Pancreas (tissue), 10 donors: Measurements from ENCODE around the gene RAB4A. TPM values are rescaled to one million over a fixed set of nuclear protein-coding genes. Genes with fewer than 3 reads are reported as not detected.

Experiments used
- ATAC-seq, 4 donors: fragments of 200-7000 bp; cut with Tn5 transposase; one replicate each; pipeline versions ENCODE4 v1.8.0 to v1.9.1; 2020; ENCODE audit warnings: mild to moderate bottlenecking in 4 of 4, moderate library complexity in 4 of 4
- DNase-seq, 6 donors: peaks; one replicate each; pipeline ENCODE4 v3.0.0-alpha.2; 2020
- FAIRE-seq: peaks from 2 replicates; lab custom pipeline; 2012; peaks lifted over from hg19 to GRCh38; lab: Jason Lieb, UNC
- H3K27ac ChIP-seq, 4 donors: fragments of 200-600 bp; sonication (generic); 1 replicate in 3 of 4; 2 replicates in 1 of 4; pipeline versions ENCODE4 v1.5.0 to v1.8.0; 2020
- H3K27me3 ChIP-seq, 4 donors: fragments of 200-600 bp; one replicate each; pipeline ENCODE4 v1.8.0; 2021
- H3K36me3 ChIP-seq, 3 donors: fragments of 200-600 bp; sonication (generic) in 1 of 3; one replicate each; pipeline versions ENCODE4 v1.5.0 to v1.8.0; 2020 to 2021
- H3K4me1 ChIP-seq, 3 donors: fragments of 200-600 bp; one replicate each; pipeline ENCODE4 v1.8.0; 2021
- H3K4me3 ChIP-seq, 4 donors: fragments of 200-600 bp; sonication (generic) in 2 of 4; one replicate each; pipeline versions ENCODE4 v1.5.0 to v1.8.0; 2020 to 2021
- H3K9me3 ChIP-seq, 4 donors: fragments of 200-600 bp; one replicate each; pipeline ENCODE4 v1.8.0; 2021
- WGBS, 2 donors: extraction: QIAGEN DNeasy Blood & Tissue Kit; methylation state at CpG; one replicate each; pipeline ENCODE4 v1.1.7; 2013; 5-methylcytosine and 5-hydroxymethylcytosine counted together
- intact Hi-C, 3 donors: fragments of 100-400 bp; cut with DNase I; formaldehyde crosslinking; loops; one replicate each; pipeline versions ENCODE4 v1.11.1 to v1.14.2; 2022
- polyA plus RNA-seq, 2 donors: library from polyadenylated mRNA; stranded (reverse); fragments of 200-250 nt; gene quantifications; one replicate each; pipeline ENCODE4 v1.2.3, GENCODE V29; 2013
- total RNA-seq, 6 donors: library from RNA; stranded (reverse); fragmentation: NEBNext Ultra II Directional in 4 of 6; extraction: Animal tissue kit (Norgen Biotek cat#: 25700) in 4 of 6; gene quantifications; one replicate each; pipeline versions ENCODE4 v1.2.1 to v1.2.4, GENCODE V29; 2021 to 2023
- TF ChIP-seq, protein P1 (sequence below), 4 donors: fragments of 200-600 bp; sonication (generic) in 3 of 4; IDR thresholded peaks; one replicate each; pipeline versions ENCODE4 v1.5.0 to v1.8.0; 2021; ENCODE audit warnings: antibody characterized with exemption in 4 of 4
- donor health status: healthy with polysubstance abuse.
- donor health status: DM: no; HTN: no; CAD: no; lungs with moderate emphysema.
- donor health status: DM: no; HTN: no; CAD: no.
- donor health status: control.
- donor health status: control.
- donor health status: Bipolar disorder and iron deficiency.
- donor health status: DM: yes; HTN: yes; CAD: no.
- donor health status: DM: no; HTN: no; CAD: no.
- donor health status: DM: no; HTN: no; CAD: no.
- donor health status: DM: yes; HTN: yes; CAD: no.

The RAB4A gene
- total and polyA plus RNA-seq, 8 donors = 14.5 to 67.4 (median 53.7) TPM

DNA sequence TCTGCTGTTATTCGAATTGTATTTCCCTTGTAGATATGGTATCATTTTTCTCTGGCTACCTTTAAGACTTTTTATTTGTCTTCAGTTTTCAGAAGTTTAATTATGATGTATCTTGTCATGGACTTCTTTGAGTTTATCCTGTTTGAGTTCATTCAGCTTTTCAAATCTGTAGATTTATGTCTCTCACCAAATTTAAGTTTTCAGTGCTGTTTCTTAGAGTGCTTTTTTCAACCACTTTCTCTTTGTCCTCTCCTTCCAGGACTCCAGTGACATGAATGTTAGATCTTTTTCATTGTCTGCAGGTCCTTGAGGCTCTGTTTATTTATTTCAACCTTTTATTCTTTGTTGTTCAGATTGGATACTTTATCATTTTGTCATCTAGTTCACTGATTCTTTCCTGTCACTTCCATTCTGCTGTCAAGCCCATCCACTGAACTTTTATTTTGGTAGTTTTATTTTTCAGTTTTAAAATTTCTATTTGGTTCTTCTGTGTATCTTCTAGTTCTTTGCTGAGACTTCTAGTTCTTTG, 11.4 kb downstream of the RAB4A start:
- 42 to 53% methylated on average over 1 of the region's 1 CpG for WGBS, 2 donors
- Histone ChIP-seq H3K9me3 (no peaks in the 10 kb centered on the region), H3K27me3 (no peaks in the 10 kb centered on the region), H3K27ac (no peak overlapping the region), H3K4me3 (no peak overlapping the region), H3K4me1 (peaks cover 8 to 27% (median 18%) of the 10 kb centered on the region in 3 donors), H3K36me3 (no peaks in the 10 kb centered on the region)
- ATAC-seq (no peak), FAIRE-seq (no peak), DNase-seq (no peak)
- intact Hi-C loops = no loop called here
- TF ChIP-seq, protein P1, sequence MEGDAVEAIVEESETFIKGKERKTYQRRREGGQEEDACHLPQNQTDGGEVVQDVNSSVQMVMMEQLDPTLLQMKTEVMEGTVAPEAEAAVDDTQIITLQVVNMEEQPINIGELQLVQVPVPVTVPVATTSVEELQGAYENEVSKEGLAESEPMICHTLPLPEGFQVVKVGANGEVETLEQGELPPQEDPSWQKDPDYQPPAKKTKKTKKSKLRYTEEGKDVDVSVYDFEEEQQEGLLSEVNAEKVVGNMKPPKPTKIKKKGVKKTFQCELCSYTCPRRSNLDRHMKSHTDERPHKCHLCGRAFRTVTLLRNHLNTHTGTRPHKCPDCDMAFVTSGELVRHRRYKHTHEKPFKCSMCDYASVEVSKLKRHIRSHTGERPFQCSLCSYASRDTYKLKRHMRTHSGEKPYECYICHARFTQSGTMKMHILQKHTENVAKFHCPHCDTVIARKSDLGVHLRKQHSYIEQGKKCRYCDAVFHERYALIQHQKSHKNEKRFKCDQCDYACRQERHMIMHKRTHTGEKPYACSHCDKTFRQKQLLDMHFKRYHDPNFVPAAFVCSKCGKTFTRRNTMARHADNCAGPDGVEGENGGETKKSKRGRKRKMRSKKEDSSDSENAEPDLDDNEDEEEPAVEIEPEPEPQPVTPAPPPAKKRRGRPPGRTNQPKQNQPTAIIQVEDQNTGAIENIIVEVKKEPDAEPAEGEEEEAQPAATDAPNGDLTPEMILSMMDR (IDR thresholded peaks at IDR 0.05) = no peak

DNA sequence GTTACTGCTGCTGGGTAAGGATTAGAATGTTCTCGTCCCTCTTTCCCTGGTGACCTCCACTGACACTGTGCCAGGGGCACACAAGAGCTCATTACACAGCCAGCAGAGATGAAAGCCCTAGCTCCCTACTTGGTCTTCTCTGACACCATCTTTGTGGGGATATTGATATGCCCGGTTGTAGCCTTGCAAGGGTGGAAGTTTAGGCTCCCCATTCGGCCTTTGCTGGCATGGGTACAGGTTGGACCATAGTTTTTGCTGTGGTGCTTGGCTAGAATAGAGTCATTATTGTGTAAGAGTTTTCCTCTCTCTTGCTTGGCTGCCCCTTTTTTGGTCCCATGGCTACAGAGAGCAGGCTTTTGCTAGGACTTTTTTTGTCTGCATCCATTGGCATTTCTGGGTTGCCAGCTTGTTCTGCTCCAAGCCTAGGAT, 12.3 kb downstream of the RAB4A start:
- no peak for FAIRE-seq
- Histone ChIP-seq H3K4me1 (peaks cover 8 to 23% (median 18%) of the 10 kb centered on the region in 3 donors), H3K27me3 (no peaks in the 10 kb centered on the region), H3K9me3 (no peaks in the 10 kb centered on the region), H3K27ac (no peak overlapping the region), H3K36me3 (no peaks in the 10 kb centered on the region), H3K4me3 (no peak overlapping the region)
- TF ChIP-seq, protein P1 (IDR thresholded peaks at IDR 0.05) = no peak
- 84 to 93% methylated on average over 3 of the region's 3 CpGs for WGBS, 2 donors
- intact Hi-C loops = no loop called here
- DNase-seq = no peak
- ATAC-seq = no peak

DNA sequence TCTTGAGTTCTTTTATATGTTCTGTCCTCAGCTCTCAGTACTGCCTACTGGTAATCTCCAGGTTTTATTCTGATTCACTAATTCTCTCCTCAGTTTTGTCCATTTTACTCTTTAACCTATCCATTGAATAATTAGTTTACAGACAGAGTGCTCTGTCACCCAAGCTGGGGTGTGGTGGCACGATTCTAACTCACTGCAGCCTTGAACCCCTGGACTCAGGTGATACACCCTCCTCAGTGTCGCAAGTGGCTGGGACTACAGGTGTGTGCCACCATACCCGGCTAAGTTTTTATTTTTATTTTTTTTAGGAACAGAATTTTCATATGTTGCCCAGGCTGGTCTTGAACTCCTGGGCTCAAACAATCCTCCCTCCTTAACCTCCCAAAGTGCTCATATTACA, 14.0 kb downstream of the RAB4A start:
- Histone ChIP-seq H3K4me3 (no peak overlapping the region), H3K27ac (no peak overlapping the region), H3K9me3 (no peaks in the 10 kb centered on the region), H3K27me3 (no peaks in the 10 kb centered on the region), H3K4me1 (peaks cover 7 to 14% (median 8%) of the 10 kb centered on the region in 3 donors), H3K36me3 (peaks cover 0 to 11% (median 0%) of the 10 kb centered on the region in 3 donors)
- no peak for FAIRE-seq
- TF ChIP-seq, protein P1 (IDR thresholded peaks at IDR 0.05) = no peak
- whole genome bisulfite sequencing, 2 donors = 68 to 71% methylated on average over 3 of the region's 3 CpGs
- ATAC-seq = no peak
- no peak for DNase-seq
- intact Hi-C loops = no loop called here

DNA sequence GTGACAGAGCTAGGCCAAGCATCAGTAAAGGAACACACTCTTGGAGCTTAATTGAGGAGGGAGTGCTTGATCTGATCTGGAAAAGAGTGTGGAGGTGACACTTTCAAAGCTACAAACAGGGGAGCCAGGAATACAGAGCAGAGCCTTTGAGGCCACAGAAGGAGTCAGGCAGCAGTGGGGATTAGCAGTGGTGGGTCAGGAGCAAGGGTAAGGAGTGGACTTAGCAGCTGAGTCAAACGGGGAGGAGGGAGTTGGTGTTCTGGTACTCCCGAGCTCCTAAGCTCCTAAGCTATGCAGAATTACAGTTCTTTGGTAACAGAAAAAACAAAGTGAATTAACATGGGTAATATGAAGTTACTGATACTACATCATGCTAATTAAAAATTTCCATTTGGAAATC, 14.5 kb downstream of the RAB4A start:
- TF ChIP-seq, protein P1 (IDR thresholded peaks at IDR 0.05) = no peak
- Histone ChIP-seq H3K4me1 (peaks cover 1 to 9% (median 4%) of the 10 kb centered on the region in 3 donors), H3K36me3 (peaks cover 0 to 11% (median 0%) of the 10 kb centered on the region in 3 donors), H3K9me3 (no peaks in the 10 kb centered on the region), H3K27ac (no peak overlapping the region), H3K4me3 (no peak overlapping the region), H3K27me3 (no peaks in the 10 kb centered on the region)
- FAIRE-seq (no peak), DNase-seq (no peak), ATAC-seq (no peak)
- WGBS, 2 donors = 82 to 86% methylated on average over 2 of the region's 2 CpGs
- intact Hi-C loops = no loop called here

DNA sequence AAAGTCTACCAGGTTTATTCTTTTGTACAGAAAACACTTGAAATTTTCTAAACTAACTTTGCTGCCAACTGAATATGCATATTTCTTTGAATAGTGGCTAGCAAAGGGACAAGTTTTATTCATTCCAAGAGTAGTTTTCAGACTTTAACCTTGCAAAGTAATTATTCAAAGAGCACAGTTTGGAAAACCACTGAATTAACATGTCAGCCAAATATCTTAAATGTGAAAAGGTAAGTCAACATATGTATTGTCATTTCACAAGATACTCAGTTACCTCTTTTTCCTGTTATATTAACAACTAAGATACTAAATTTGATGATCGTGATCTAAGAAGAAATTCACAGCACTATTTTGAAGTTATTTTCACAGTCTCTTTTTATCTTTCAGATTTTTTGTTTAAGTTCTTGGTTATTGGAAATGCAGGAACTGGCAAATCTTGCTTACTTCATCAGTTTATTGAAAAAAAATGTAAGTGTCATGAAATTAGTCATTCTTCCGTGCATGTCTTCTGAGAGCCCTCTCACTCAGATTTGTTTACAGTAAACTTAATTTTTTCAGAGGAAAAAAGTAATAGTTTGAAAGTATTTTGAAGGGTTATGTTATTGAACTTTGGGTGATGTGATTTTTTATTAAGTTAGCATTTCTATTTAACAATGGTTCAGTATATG, 15.3 kb downstream of the RAB4A start:
- Histone ChIP-seq H3K4me3 (no peak overlapping the region), H3K27ac (no peak overlapping the region), H3K27me3 (no peaks in the 10 kb centered on the region), H3K4me1 (peaks cover 0 to 4% (median 2%) of the 10 kb centered on the region in 3 donors), H3K9me3 (no peaks in the 10 kb centered on the region), H3K36me3 (peaks cover 0 to 11% (median 0%) of the 10 kb centered on the region in 3 donors)
- ATAC-seq = no peak
- DNase-seq = no peak
- 79 to 80% methylated on average over 2 of the region's 2 CpGs for WGBS, 2 donors
- TF ChIP-seq, protein P1 (IDR thresholded peaks at IDR 0.05) = no peak
- FAIRE-seq = peak; percentile 63
- intact Hi-C loops = no loop called here
